GDM1 (cell line): ENCODE results near the gene BAK1.
"Not testable (repeated sequence)": the region's sequence is repeated elsewhere in the genome, so short reads cannot be mapped to it uniquely, and the experiment has no call there.

Experiments used
- DNase-seq: peaks from one replicate; lab custom pipeline; 2025; lab: John Stamatoyannopoulos, UW

The BAK1 gene

GRCh38 chr6:33586108-33586640 is 6.1 kb upstream of the BAK1 start:
- DNase-seq = no peak

- peak; percentile 90 for DNase-seq
Observed at GRCh38 chr6:33585403-33586107, 5.5 kb upstream of the BAK1 start.

- DNase-seq = no peak
Observed at GRCh38 chr6:33584700-33585402, 4.8 kb upstream of the BAK1 start.

GRCh38 chr6:33583591-33584155 is 3.6 kb upstream of the BAK1 start:
- no peak for DNase-seq

GRCh38 chr6:33581186-33581585 is 1.1 kb upstream of the BAK1 start:
- DNase-seq = no peak

- no peak for DNase-seq
Observed at GRCh38 chr6:33578588-33579011, 1.5 kb downstream of the BAK1 start.

- no peak for DNase-seq
Observed at GRCh38 chr6:33578164-33578563, 1.9 kb downstream of the BAK1 start.

- no peak for DNase-seq
Observed at GRCh38 chr6:33577718-33578117, 2.4 kb downstream of the BAK1 start.

- peak; percentile 77 for DNase-seq
Observed at GRCh38 chr6:33577106-33577535, 3.0 kb downstream of the BAK1 start.

GRCh38 chr6:33576668-33577067 is 3.4 kb downstream of the BAK1 start:
- no peak for DNase-seq

GRCh38 chr6:33575211-33575610 is 4.9 kb downstream of the BAK1 start:
- no peak for DNase-seq

GRCh38 chr6:33571637-33572316 is 8.3 kb downstream of the BAK1 start:
- no peak for DNase-seq

GRCh38 chr6:33570806-33571636 is 9.1 kb downstream of the BAK1 start:
- DNase-seq = peak; percentile 50

- no peak for DNase-seq
Observed at GRCh38 chr6:33568826-33569570, 11.1 kb downstream of the BAK1 start.

GRCh38 chr6:33567836-33568235 is 12.2 kb downstream of the BAK1 start:
- no peak for DNase-seq

GRCh38 chr6:33566182-33567084 is 13.6 kb downstream of the BAK1 start:
- DNase-seq = no peak

GRCh38 chr6:33558801-33559200 is 21.3 kb downstream of the BAK1 start:
- DNase-seq = no peak

- no peak for DNase-seq
Observed at GRCh38 chr6:33557376-33557775, 22.7 kb downstream of the BAK1 start.

- not testable (repeated sequence) for DNase-seq
Observed at GRCh38 chr6:33552883-33553282, 27.2 kb downstream of the BAK1 start.

- no peak for DNase-seq
Observed at GRCh38 chr6:33552252-33552651, 27.8 kb downstream of the BAK1 start.
